NT2/D1 (cell line): ENCODE measurements around the gene ZNF394.
A peak's percentile ranks its signal among the peaks of the same experiment; 100 is the strongest.
"Not testable (repeated sequence)": the region's sequence is repeated elsewhere in the genome, so short reads cannot be mapped to it uniquely, and the experiment has no call there.

Experiments used
- DNase-seq: peaks from one replicate; pipeline ENCODE4 v3.0.0-alpha.2; 2011; ENCODE audit warnings: low read depth, low spot score
- H3K27me3 ChIP-seq: 2 replicates; pipeline ENCODE4 v1.6.0; 2011; ENCODE audit warnings: mild to moderate bottlenecking; ENCODE audit not compliant: insufficient read length, insufficient read depth
- H3K36me3 ChIP-seq: 2 replicates; pipeline ENCODE4 v1.6.1; 2011; ENCODE audit warnings: mild to moderate bottlenecking, low read length, mixed read lengths; ENCODE audit not compliant: insufficient read depth, insufficient read length
- H3K4me1 ChIP-seq: 2 replicates; pipeline ENCODE4 v1.5.1; 2011; ENCODE audit not compliant: insufficient read depth, insufficient read length
- H3K4me3 ChIP-seq: 2 replicates; pipeline ENCODE4 v1.5.1; 2011; ENCODE audit warnings: low read depth; ENCODE audit not compliant: insufficient read length
- H3K9ac ChIP-seq: 2 replicates; pipeline ENCODE4 v1.6.0; 2011; ENCODE audit warnings: low read depth; ENCODE audit not compliant: insufficient read length
- H3K9me3 ChIP-seq: 2 replicates; pipeline ENCODE4 v1.5.1; 2011; ENCODE audit warnings: mild to moderate bottlenecking, low read length; ENCODE audit not compliant: insufficient read depth
- SUZ12 ChIP-seq: IDR thresholded peaks from 2 replicates; pipeline ENCODE4 v1.6.1; 2011; ENCODE audit not compliant: insufficient read length, insufficient read depth; ENCODE audit errors: extremely low read depth
- YY1 ChIP-seq: IDR thresholded peaks from 2 replicates; pipeline ENCODE4 v1.6.1; 2011; ENCODE audit not compliant: insufficient read length, insufficient read depth
- ZNF274 ChIP-seq: IDR thresholded peaks from 2 replicates; pipeline ENCODE4 v1.6.1; 2011; ENCODE audit warnings: mild to moderate bottlenecking, low read depth, low read length

The ZNF394 gene

DNA sequence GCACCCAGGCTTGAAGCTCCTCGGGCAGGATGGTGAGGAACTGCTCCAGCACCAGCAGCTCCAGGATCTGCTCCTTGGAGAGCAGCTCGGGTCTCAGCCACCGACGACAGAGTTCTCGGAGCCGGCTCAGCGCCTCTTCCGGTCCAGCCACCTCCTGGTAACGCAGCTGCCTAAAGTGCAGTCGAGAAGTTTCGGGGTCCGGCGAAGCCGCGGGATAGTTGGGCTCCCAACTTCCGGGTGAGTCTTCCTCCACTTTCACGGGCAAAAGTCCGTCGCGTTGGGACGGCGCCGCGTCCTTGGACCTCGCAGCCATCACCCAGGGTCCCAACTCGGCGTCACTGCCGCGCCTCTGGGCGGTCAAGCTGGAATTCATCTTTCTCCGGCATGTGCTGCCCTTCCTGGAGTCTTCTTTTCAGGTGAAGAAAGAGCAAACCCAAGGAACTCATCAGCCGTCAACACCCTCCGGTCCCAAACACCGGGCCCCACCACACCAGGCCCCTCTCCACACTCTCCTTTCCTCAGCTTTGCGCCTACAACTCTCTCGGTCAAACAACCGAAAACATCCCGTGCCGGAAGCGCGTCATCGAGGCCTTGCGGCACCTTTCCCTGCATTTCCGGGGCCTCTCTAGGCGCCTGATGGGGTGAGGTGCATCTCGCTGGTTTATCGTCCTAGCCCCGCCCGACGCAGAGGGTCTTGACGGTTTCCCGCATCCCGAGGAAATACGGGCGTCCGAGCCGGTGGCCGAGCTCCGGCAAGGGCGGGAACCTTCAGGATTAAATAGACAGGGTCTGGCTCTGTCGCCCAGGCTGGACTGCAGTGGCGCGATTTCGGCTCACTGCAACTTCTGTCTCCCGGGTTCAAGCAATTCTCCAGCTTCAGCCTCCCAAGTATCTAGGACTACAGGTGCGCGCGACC lies at the start of gene ZNF394:
TSS of gene ZNF394 (minus strand) at position 561 of the 916 bp plus-strand sequence. CDS start at position 373, 188 bp downstream.
- Histone ChIP-seq H3K9me3 (peaks cover 6% of the 10 kb centered on the region), H3K9ac (peak within 1 kb of the TSS; percentile 93), H3K27me3 (no peaks in the 10 kb centered on the region), H3K4me3 (peak within 1 kb of the TSS; percentile 90), H3K4me1 (peaks cover 3% of the 10 kb centered on the region), H3K36me3 (peaks cover 27% of the 10 kb centered on the region)
- peak; percentile 93 for DNase-seq
- TF ChIP-seq SUZ12 = no peak
- no peak for TF ChIP-seq ZNF274
- TF ChIP-seq YY1 = no peak

GRCh38 chr7:99549545-99549944 lies 49.5 kb upstream of the ZNF394 start:
- not testable (repeated sequence) for H3K4me3 ChIP-seq, H3K9ac ChIP-seq, H3K27me3 ChIP-seq, DNase-seq, H3K4me1 ChIP-seq, H3K9me3 ChIP-seq
- peaks cover 26% of the 10 kb centered on the region for H3K36me3 ChIP-seq

DNA sequence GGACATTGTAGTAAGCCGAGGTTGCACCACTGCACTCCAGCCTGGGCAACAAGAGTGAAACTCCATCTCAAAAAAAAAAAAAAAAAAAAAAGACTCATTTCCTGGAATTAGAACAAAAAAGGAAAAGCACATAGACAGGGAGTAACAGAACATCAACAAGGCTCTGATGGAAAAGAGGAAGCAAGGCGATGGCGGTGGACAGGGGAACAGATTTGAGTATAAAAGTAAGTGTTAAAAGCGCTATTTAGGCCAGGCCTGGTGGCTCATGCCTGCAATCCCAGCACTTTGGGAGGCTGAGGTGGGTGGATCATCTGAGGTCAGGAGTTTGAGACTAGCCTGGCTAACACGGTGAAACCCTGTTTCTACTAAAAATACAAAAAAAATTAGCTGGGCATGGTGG lies 45.2 kb upstream of the ZNF394 start:
- H3K9me3 ChIP-seq, H3K9ac ChIP-seq, DNase-seq, H3K4me1 ChIP-seq, H3K4me3 ChIP-seq, H3K27me3 ChIP-seq: not testable (repeated sequence)
- peaks cover 22% of the 10 kb centered on the region for H3K36me3 ChIP-seq

DNA sequence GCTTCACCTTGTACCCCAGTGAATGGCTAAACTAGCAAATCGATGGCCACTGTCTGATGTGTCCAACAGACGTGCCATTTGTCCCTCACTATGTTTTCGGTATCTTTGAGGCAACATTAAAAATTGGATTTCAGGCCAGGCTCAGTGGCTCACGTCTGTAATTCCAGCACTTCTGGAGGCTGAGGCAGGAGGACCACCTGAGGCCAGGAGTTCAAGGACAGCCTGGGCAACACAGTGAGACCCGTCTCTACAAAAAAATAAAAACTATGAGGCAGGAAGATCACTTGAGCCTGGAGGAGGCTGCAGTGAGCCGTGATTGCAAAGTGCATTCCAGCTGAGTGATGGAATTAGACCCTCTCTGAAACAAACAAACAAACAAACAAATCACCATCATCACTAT lies 43.8 kb upstream of the ZNF394 start:
- no peaks in the 10 kb centered on the region for H3K27me3 ChIP-seq
- DNase-seq = no peak

GRCh38 chr7:99543081-99543671 lies 43.1 kb upstream of the ZNF394 start:
- Histone ChIP-seq H3K4me3 (no peak overlapping the region), H3K9me3 (peaks cover 7% of the 10 kb centered on the region; the same call in 1 of the 2 replicates), H3K36me3 (peaks cover 18% of the 10 kb centered on the region), H3K9ac (no peak overlapping the region), H3K4me1 (no peaks in the 10 kb centered on the region), H3K27me3 (no peaks in the 10 kb centered on the region)
- TF ChIP-seq ZNF274 = no peak
- TF ChIP-seq SUZ12 = no peak
- no peak for TF ChIP-seq YY1
- no peak for DNase-seq

More for the DNA sequence above, 43.8 kb upstream of the ZNF394 start:
- peaks cover 22% of the 10 kb centered on the region for H3K36me3 ChIP-seq
- no peak for TF ChIP-seq ZNF274
- TF ChIP-seq YY1 = no peak
- TF ChIP-seq SUZ12 = no peak
- no peaks in the 10 kb centered on the region for H3K4me1 ChIP-seq
- no peak overlapping the region for H3K4me3 ChIP-seq
- no peak overlapping the region for H3K9ac ChIP-seq
- peaks cover 7% of the 10 kb centered on the region; the same call in 1 of the 2 replicates for H3K9me3 ChIP-seq

GRCh38 chr7:99541212-99541611 lies 41.1 kb upstream of the ZNF394 start:
- Histone ChIP-seq H3K4me3 (no peak overlapping the region), H3K27me3 (no peaks in the 10 kb centered on the region), H3K4me1 (no peaks in the 10 kb centered on the region), H3K9me3 (peaks cover 7% of the 10 kb centered on the region; the same call in 1 of the 2 replicates), H3K9ac (no peak overlapping the region), H3K36me3 (peaks cover 5% of the 10 kb centered on the region)
- TF ChIP-seq ZNF274 (no peak), SUZ12 (no peak), YY1 (no peak)
- no peak for DNase-seq

GRCh38 chr7:99540542-99540941 lies 40.5 kb upstream of the ZNF394 start:
- Histone ChIP-seq H3K9me3 (peaks cover 7% of the 10 kb centered on the region; the same call in 1 of the 2 replicates), H3K9ac (no peak overlapping the region), H3K4me3 (no peak overlapping the region), H3K4me1 (no peaks in the 10 kb centered on the region), H3K36me3 (peaks cover 4% of the 10 kb centered on the region), H3K27me3 (no peaks in the 10 kb centered on the region)
- no peak for DNase-seq
- no peak for TF ChIP-seq ZNF274
- TF ChIP-seq SUZ12 = no peak
